NK-92 treated with Interleukin-12 subunit alpha and Interleukin-12 subunit beta, amount 100 ng/mL, for 24 hours (cell line): ENCODE data around the gene RAN.
"Not testable (repeated sequence)": the region's sequence is repeated elsewhere in the genome, so short reads cannot be mapped to it uniquely, and the experiment has no call there.

Experiments used
- DNase-seq: peaks from one replicate; lab custom pipeline; 2025; lab: John Stamatoyannopoulos, UW

The RAN gene

DNA sequence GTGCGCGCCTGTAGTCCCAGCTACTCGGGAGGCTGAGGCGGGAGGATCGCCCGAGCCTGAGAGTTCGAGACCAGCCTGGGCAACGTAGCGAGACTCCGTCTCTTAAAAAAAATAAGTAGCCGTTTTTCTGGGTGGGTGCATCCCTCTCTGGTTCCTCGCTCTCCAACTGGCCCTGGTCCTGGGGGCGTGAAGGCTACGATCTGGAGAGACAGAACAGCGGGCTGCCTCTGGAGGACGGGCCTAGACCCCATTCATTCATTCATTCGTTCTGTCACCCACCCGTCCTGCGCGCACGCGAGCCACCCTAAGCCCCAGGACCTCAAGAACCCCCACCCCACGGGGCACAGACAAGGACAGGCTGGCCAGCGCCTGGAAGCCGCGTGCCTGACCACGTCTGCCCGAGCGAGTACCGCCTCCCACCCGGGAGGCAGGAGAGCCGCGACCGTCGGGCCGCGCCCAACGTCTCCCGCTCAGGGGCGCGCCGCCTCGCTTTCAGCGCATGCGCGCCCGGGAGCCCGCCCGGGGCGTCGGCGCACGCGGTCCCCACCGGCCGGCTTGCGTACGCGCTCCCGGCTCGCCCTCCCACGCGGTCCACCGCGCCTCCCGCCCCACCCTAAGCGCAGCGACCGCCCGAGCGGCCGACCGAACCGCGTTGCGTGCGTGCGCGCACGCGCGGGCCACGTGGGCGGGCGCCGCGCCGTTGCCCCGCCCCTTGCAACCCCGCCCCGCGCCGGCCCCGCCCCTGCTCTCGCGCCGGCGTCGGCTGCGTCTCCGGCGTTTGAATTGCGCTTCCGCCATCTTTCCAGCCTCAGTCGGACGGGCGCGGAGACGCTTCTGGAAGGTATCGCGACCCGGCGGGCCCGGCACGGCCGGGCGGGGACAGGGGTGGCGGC lies at the start of gene RAN:
Gene RAN, plus strand, starts transcription at position 781 of the 893 bp plus-strand sequence. CDS start 528 bp downstream, outside the sequence.
- DNase-seq = peak; percentile 82

DNA sequence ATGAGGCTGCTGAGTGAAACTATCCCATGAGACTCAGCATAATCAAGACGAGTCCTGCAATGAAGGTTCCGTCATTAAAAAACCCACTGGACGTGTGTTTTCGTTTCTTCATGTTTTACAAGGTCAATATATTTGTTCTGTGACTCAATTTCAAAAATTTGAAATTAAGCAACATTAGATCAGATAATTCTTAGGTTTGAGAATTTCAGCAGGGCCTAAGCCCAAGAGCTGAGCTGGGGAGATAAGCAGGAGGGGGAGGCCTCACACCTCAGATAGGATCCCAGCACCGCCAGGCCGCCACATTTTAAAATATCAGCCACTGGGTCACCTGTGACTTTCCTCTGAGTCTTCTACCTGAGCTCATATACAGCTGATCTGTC lies 46.1 kb upstream of the RAN start:
- no peak for DNase-seq

DNA sequence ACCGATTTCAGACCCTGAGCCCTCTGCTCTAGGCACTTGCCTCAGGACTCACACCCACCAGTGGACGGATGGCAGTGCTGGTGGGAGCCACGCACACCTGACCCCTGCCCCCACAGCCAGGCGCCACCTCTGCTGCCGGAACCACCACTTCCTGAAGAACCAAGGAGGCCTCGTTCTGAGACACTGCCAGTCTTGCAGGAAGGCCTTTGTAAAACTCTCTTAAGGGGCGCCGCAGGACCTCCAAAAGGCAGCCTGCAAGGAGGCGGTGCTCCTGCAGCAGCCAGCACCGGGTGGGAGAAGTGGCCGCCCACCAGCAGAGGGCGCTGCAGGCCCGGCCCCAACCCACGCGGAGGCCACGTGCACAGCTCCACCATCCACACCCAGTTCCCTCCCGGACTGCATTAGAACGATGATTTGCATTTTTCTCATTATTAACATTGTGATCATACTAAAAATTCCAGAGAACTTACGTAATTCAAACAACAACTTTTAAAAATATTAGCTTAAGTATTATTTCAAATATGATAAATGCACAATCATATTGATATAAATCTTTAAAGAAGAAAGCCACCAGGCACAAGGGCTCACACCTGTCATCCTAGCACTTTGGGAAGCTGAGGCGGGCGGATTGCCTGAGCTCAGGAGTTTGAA lies 45.6 kb upstream of the RAN start:
- DNase-seq = no peak

DNA sequence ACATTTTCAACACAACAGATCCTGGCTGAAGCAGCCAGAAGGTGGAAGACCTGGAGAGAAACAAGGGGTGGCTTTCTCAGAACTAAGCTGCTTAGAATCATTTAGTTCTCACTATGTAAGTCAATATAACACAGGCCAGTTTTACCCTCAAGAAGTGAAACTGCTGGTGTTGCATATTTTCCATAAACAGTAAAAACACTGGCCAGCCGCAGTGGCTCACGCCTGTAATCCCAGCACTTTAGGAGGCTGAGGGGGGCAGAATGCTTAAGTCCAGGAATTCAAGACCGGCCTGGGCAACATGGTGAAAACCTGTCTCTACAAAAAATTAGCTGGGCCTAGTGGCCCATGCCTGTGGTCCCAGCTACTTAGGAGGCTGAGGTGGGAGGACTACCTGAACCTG lies 44.4 kb upstream of the RAN start:
- no peak for DNase-seq

- DNase-seq = no peak
Observed at GRCh38 chr12:130828895-130829294, 43.0 kb upstream of the RAN start.

- no peak for DNase-seq
Observed at GRCh38 chr12:130829391-130830245, 42.2 kb upstream of the RAN start.

DNA sequence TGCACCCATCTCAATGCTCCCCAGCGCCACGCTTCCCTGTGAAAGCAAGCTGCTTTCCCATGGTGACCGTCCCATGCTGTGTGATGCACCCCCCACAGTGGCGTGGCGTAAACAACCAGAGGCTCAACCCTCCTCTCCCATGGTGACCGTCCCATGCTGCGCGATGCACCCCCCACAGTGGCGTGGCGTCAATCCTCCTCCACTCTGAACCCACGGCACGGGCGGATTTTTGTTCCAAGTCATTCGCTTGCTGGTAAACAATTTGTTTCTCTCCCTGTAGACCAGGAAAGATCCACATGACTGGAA lies 41.7 kb upstream of the RAN start:
- DNase-seq = no peak

- DNase-seq = no peak
Observed at GRCh38 chr12:130831246-130831645, 40.6 kb upstream of the RAN start.

GRCh38 chr12:130831876-130832405 lies 39.9 kb upstream of the RAN start:
- no peak for DNase-seq

- no peak for DNase-seq
Observed at GRCh38 chr12:130832561-130833209, 39.2 kb upstream of the RAN start.

- no peak for DNase-seq
Observed at GRCh38 chr12:130835011-130835410, 36.9 kb upstream of the RAN start.

GRCh38 chr12:130835436-130835835 lies 36.4 kb upstream of the RAN start:
- DNase-seq = no peak

- no peak for DNase-seq
Observed at GRCh38 chr12:130838284-130838950, 33.4 kb upstream of the RAN start.

DNA sequence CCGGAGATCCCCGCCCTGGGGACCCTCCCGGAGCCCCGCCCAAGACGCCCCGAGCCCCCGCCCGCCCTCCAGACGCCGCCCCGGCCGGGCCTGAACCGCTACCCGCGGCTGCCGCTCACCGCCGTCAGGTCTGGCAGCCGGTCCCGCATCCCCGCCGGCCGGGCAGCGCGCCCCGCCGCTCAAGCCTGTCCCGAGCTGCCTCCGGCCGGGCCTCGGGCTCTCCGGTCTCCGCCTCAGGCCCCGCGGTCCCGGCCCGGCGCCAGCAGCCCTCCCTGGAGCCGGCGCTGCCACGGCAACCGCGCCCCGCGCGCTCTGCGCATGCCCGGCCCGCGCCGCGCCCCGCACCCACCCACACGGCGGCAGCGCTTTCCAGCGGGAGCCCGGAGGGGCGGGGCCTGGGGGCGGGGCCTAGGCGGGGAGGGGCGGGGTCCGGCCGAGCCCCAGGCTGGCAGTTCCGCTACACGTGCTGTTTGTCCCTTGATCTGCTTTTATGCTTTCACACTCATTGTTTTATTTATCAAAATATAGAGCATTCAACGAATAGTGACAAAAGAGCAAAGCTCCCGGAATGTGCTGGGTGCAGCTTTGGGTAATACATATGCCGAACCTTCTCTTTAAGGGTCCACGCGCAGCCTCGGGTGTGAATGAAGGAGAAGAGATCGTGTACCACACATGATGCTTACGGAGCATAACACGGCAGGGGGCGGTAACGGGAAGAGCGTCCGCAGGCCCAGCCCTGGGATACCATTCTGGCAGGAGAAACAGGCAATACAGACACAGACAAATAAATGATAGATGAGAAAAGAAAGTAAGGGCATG lies 32.7 kb upstream of the RAN start, which contains the start of gene STX2:
Gene STX2, minus strand, starts transcription at position 300 of the 819 bp plus-strand sequence. Its CDS starts 151 bp downstream, at position 149.
- peak; percentile 51 for DNase-seq

DNA sequence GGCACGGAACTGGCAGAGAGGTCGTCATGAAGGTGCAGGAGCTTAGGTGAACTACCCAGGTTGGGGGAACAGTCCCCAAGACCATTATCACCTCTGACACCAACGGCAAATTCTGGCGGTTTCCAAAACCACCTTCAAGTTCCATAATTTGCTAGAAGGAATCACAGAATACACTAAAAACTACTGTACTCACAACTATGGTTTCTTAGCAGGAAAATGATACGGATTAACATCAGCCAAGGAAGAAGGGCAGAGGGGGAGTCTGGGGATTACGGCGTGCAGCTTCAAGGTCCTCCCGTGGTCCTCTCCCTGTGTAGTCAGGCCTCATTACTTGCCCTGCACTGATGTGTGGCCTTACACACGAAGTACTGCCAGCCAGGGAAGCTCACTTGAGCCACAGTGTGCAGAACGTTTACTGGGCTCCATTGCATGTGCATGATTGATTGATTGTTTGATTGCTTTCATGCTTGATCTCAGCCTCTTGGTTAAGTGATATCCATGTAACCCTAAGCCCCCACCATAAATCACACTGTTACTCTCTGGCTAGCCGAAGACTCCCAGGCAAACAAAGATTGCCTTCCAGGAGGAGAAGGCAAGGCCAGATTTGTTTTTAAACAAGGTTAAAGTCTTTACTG lies 32.0 kb upstream of the RAN start:
- DNase-seq = no peak

- DNase-seq = no peak
Observed at GRCh38 chr12:130846369-130846768, 25.5 kb upstream of the RAN start.

DNA sequence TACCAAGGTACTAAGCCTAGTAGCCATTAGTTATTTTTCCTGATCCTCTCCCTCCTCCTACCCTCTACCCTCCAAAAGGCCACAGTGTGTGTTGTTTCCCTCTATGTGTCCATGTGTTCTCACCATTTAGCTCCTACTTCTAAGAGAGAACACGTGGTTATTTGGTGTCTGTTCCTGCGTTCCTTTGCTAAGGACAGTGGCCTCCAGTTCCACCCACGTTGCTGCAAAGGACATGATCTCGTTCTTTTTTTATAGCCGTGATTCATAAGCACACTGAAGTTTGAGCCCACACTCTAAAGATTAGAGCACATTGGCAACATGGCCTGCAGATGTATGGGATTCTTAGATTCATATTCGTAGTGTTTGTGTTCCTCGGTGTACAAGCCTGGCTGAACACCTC lies 24.8 kb upstream of the RAN start:
- DNase-seq = no peak

- not testable (repeated sequence) for DNase-seq
Observed at GRCh38 chr12:130848105-130848504, 23.8 kb upstream of the RAN start.

DNA sequence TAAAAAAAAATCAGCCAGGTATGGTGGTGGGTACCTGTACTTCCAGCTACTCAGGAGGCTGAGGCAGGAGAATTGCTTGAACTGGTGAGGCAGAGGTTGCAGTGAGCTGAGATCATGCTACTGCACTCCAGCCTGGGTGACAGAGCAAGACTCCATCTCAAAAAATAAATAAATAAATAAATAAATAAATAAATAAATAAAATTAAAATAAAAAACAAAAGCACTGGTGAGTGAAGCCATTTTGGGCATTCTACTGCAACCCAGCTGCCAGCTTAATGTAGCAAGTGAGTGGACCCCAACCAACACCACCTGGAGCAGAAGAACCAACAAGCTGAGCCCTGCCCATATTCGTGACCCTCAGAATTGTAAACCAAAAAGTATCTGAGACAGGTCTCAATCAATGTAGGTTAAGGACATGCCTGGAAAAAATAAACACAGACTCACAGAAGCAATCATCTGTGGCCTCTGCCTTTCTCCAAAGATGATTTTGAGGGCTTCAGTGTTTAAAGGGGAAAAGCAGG lies 23.0 kb upstream of the RAN start:
- not testable (repeated sequence) for DNase-seq
